GM12878 (cell line): ENCODE data around the gene DSC2.

Experiments used
- BRCA1 ChIP-seq: IDR thresholded peaks from 2 replicates; pipeline ENCODE4 v1.6.1; 2011; ENCODE audit warnings: low read depth, low read length, improper control_type of control experiment
- CTCF ChIP-seq, 3 experiments: IDR thresholded peaks in 2 of 3; conservative IDR thresholded peaks in 1 of 3; 2 replicates each; pipeline ENCODE4 v1.5.1; 2011; ENCODE audit warnings: low read depth in 3 of 3, low read length in 3 of 3, mild to moderate bottlenecking in 3 of 3, control low read depth in 2 of 3, moderate library complexity in 2 of 3, inconsistent platforms in 1 of 3, mixed read lengths in 1 of 3; ENCODE audit not compliant: control insufficient read depth in 2 of 3, insufficient read depth in 1 of 3; ENCODE audit errors: extremely low read depth in 1 of 3
- SP1 ChIP-seq: IDR thresholded peaks from one replicate; pipeline ENCODE4 v1.6.1; 2011; ENCODE audit warnings: low read depth, low read length
- TBL1XR1 ChIP-seq: IDR thresholded peaks from 2 replicates; pipeline ENCODE4 v1.6.1; 2012; ENCODE audit warnings: low read depth, low read length, improper control_type of control experiment

DNA sequence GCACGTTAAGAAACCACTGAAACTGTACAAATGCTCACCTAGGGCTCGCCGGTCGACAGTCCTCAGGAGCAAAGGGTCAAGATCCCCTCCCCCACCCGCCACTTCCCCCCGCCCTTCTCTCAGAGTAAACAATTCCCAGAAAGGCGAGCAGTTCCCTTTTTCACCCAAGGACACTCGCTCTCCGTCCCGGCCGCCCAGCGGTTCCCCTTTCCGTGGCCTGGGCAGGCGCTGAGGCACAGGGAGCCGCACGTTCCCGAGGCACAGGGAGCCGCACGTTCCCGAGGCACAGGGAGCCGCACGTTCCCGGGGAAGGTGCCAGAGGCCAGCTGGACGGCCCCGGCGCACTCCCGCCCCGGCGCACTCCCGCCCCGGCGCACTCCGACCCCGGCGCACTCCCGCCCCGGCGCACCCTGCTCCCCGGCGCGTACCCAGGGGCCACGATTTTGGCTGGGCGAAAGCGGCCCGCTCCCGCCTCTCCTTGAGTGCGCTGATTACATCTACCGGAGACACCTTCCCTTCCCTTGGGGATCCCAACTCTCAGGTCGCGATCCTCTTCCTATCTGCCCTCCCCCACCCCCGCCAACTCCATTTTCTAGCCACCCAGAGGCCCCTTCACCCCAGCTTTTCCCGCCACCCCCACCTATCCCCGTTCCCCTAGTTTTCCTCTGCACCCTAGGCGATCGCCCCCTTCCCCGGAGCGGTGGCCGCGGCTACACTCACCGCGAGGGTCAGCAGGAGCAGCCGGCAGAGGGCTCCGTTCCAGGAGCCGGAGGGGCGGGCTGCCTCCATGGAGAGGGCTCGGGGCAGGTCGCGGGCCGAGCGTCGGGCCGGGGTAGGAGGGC lies 817 bp downstream of the DSC2 start:
- no peak for TF ChIP-seq BRCA1
- TF ChIP-seq CTCF (IDR thresholded peaks at IDR 0.05 in 2 of 3, conservative IDR thresholded peaks at IDR 0.05 in 1 of 3; ENCODE audit: control insufficient read depth in 2 of 3, extremely low read depth in 1 of 3, insufficient read depth in 1 of 3, low read depth in 3 of 3, low read length in 3 of 3): no peak
- TF ChIP-seq TBL1XR1: no peak
- no peak for TF ChIP-seq SP1
